ENCODE measurements around the gene OR2W1. TPM values are rescaled to one million over a fixed set of nuclear protein-coding genes. Genes with fewer than 3 reads are reported as not detected.

Gene OR2W1
- total RNA-seq, 4 donors from 2014 or later: not detected

- DNase-seq (ENCODE audit: low spot score) (no peak), ATAC-seq (ENCODE audit: low FRiP score) (no peak)
- no peak for TF ChIP-seq CTCF (IDR thresholded peaks at IDR 0.05)
Measured at GRCh38 chr6:29051680-29052079, 6.7 kb upstream of the OR2W1 start.

- no peak for TF ChIP-seq CTCF (IDR thresholded peaks at IDR 0.05)
- ATAC-seq (ENCODE audit: low FRiP score): no peak
- DNase-seq (ENCODE audit: low spot score): no peak
Measured at GRCh38 chr6:29035951-29036350, 9.0 kb downstream of the OR2W1 start.

GRCh38 chr6:29028821-29029220 is 16.2 kb downstream of the OR2W1 start:
- DNase-seq (ENCODE audit: low spot score) (no peak), ATAC-seq (ENCODE audit: low FRiP score) (no peak)
- no peak for TF ChIP-seq CTCF (IDR thresholded peaks at IDR 0.05)

GRCh38 chr6:29025927-29026585 is 18.9 kb downstream of the OR2W1 start:
- no peak for ATAC-seq (ENCODE audit: low FRiP score)
- DNase-seq (ENCODE audit: low spot score): no peak
- no peak for TF ChIP-seq CTCF (IDR thresholded peaks at IDR 0.05)

- no peak for TF ChIP-seq CTCF (IDR thresholded peaks at IDR 0.05)
- ATAC-seq (ENCODE audit: low FRiP score): no peak
- DNase-seq (ENCODE audit: low spot score): no peak
Measured at GRCh38 chr6:29021434-29021833, 23.5 kb downstream of the OR2W1 start.

- no peak for TF ChIP-seq CTCF (IDR thresholded peaks at IDR 0.05)
- no peak for DNase-seq (ENCODE audit: low spot score)
- ATAC-seq (ENCODE audit: low FRiP score): no peak
Measured at GRCh38 chr6:29019629-29020028, 25.3 kb downstream of the OR2W1 start.

- ATAC-seq (ENCODE audit: low FRiP score): no peak
- no peak for TF ChIP-seq CTCF (IDR thresholded peaks at IDR 0.05)
- DNase-seq (ENCODE audit: low spot score): no peak
Measured at GRCh38 chr6:29017428-29017802, 27.6 kb downstream of the OR2W1 start.

Data from omental fat pad (tissue), 4 donors.